Measurements from ENCODE around the gene NKPD1. TPM values are rescaled to one million over a fixed set of nuclear protein-coding genes. Genes with fewer than 3 reads are reported as not detected.

Gene NKPD1
- polyA plus RNA-seq (2011; rRNA removed) (0.02 and 0.05 TPM in 2 replicates), polyA minus RNA-seq (2011; rRNA and poly(A)+ RNA removed) (not detected in 2 replicates)

- Histone ChIP-seq H3K4me3 (ENCODE audit: low read depth, low read length) (no peak within 1 kb of the TSS), H3K27me3 (ENCODE audit: control insufficient read depth, insufficient read depth, low read length) (0 out of 2 replicates have a peak, but pooled peaks cover 6% of the 10 kb centered on the region), H3K36me3 (ENCODE audit: control insufficient read depth, insufficient read depth, low read length) (no peaks in the 10 kb centered on the region)
- POLR2A ChIA-PET: no interaction called here
- CTCF ChIA-PET: interaction anchor here (0.7 to 1.0 kb wide), 3 partner anchors 9 to 17 kb away, joined by 3 read pairs; partner anchors contain the start of genes BLOC1S3 and TRAPPC6A
- TF ChIP-seq, protein P1, sequence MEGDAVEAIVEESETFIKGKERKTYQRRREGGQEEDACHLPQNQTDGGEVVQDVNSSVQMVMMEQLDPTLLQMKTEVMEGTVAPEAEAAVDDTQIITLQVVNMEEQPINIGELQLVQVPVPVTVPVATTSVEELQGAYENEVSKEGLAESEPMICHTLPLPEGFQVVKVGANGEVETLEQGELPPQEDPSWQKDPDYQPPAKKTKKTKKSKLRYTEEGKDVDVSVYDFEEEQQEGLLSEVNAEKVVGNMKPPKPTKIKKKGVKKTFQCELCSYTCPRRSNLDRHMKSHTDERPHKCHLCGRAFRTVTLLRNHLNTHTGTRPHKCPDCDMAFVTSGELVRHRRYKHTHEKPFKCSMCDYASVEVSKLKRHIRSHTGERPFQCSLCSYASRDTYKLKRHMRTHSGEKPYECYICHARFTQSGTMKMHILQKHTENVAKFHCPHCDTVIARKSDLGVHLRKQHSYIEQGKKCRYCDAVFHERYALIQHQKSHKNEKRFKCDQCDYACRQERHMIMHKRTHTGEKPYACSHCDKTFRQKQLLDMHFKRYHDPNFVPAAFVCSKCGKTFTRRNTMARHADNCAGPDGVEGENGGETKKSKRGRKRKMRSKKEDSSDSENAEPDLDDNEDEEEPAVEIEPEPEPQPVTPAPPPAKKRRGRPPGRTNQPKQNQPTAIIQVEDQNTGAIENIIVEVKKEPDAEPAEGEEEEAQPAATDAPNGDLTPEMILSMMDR (IDR thresholded peaks at IDR 0.05; ENCODE audit: insufficient read depth, low read depth, low read length): no peak
- no peak for DNase-seq (ENCODE audit: low read depth)
Measured at GRCh38 chr19:45160870-45161737, at the start of gene NKPD1. Gene NKPD1 (minus strand): TSS chr19:45160982. CDS start chr19:45160150, 832 bp downstream.

DNA sequence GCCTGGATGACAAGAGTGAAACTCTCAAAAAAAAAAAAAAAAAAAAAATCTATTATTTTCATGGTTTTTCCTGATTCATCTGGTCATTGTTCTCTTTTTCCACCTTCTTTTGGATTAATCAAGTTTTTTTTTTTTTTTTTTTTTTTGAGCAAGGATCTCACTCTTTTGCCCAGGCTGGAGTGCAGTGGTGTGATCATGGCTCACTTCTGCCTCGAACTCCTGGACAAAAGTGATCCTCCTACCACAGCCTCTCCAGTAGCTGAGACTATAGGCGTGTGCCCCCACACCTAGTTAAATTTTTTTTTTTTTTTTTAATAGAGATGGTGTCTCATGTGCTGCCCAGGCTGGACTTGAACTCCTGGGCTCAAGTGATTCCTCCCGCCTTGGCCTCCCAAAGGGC lies 45.5 kb upstream of the NKPD1 start:
- no peak for DNase-seq (ENCODE audit: low read depth)
- H3K4me3 ChIP-seq (ENCODE audit: low read depth, low read length): no peak overlapping the region
- POLR2A ChIA-PET: no interaction called here
- H3K27me3 ChIP-seq (ENCODE audit: control insufficient read depth, insufficient read depth, low read length): no peaks in the 10 kb centered on the region
- no peaks in the 10 kb centered on the region for H3K36me3 ChIP-seq (ENCODE audit: control insufficient read depth, insufficient read depth, low read length)
- CTCF ChIA-PET: interaction anchor here (0.8 kb wide), 1 partner anchor 9 kb away, joined by 3 read pairs; no protein-coding TSS in a partner anchor
- TF ChIP-seq, protein P1 (IDR thresholded peaks at IDR 0.05; ENCODE audit: insufficient read depth, low read depth, low read length): no peak

- CTCF ChIA-PET: no interaction called here
- H3K4me3 ChIP-seq (ENCODE audit: low read depth, low read length): no peak overlapping the region
Measured at GRCh38 chr19:45205810-45206209, 45.0 kb upstream of the NKPD1 start.

DNA sequence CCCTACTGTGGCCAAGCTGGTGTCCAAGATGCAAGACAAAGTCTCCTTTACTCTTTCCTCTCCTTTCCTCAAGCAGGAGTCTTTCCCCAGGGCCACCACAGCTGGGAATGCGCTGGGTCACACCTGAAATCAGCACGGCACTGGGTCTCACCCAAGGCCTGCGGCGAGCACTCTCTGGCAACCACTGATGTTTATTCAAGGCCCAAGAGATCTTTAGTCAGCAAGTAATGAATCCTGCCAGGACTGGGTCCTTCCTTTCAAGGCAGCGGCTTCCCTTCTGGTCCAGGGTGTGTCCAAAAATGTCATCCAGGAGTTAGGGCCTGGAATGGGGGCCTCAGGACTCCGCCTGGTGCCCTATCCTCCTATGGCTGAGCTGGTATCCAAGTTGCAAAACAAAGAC lies 41.9 kb upstream of the NKPD1 start:
- Histone ChIP-seq H3K4me3 (ENCODE audit: low read depth, low read length) (no peak overlapping the region), H3K27me3 (ENCODE audit: control insufficient read depth, insufficient read depth, low read length) (no peaks in the 10 kb centered on the region), H3K36me3 (ENCODE audit: control insufficient read depth, insufficient read depth, low read length) (no peaks in the 10 kb centered on the region)
- CTCF ChIA-PET: interaction anchor here (3.0 kb wide), 1 partner anchor 46 kb away, joined by 15 read pairs; no protein-coding TSS in a partner anchor
- DNase-seq (ENCODE audit: low read depth): no peak
- TF ChIP-seq, protein P1 (IDR thresholded peaks at IDR 0.05; ENCODE audit: insufficient read depth, low read depth, low read length): no peak
- POLR2A ChIA-PET: no interaction called here

More at GRCh38 chr19:45205810-45206209, 45.0 kb upstream of the NKPD1 start:
- Histone ChIP-seq H3K27me3 (ENCODE audit: control insufficient read depth, insufficient read depth, low read length) (no peaks in the 10 kb centered on the region), H3K36me3 (ENCODE audit: control insufficient read depth, insufficient read depth, low read length) (no peaks in the 10 kb centered on the region)
- no peak for DNase-seq (ENCODE audit: low read depth)
- POLR2A ChIA-PET: no interaction called here
- TF ChIP-seq, protein P1 (IDR thresholded peaks at IDR 0.05; ENCODE audit: insufficient read depth, low read depth, low read length): no peak

- ChIA-PET CTCF (interaction anchor here (0.7 to 3.0 kb wide), 6 partner anchors 10 to 138 kb away, joined by 3 to 15 read pairs (median 4); no protein-coding TSS in a partner anchor), POLR2A (no interaction called here)
- no peak for DNase-seq (ENCODE audit: low read depth)
- H3K36me3 ChIP-seq (ENCODE audit: control insufficient read depth, insufficient read depth, low read length): no peaks in the 10 kb centered on the region
- TF ChIP-seq, protein P1 (IDR thresholded peaks at IDR 0.05; ENCODE audit: insufficient read depth, low read depth, low read length): peak; percentile 29; the same call in 1 of the 2 replicates
- no peak overlapping the region for H3K4me3 ChIP-seq (ENCODE audit: low read depth, low read length)
- H3K27me3 ChIP-seq (ENCODE audit: control insufficient read depth, insufficient read depth, low read length): no peaks in the 10 kb centered on the region
Measured at GRCh38 chr19:45200568-45200967, 39.8 kb upstream of the NKPD1 start.

All from BJ (cell line).